GM18907 (cell line): ENCODE results near the gene FAM210A.
A peak's percentile ranks its signal among the peaks of the same experiment; 100 is the strongest.

Experiments used
- ATAC-seq: cut with Tn5 transposase; IDR thresholded peaks from one replicate; pipeline ENCODE4 v1.9.1; 2021; ENCODE audit warnings: mild to moderate bottlenecking, moderate library complexity; ENCODE audit not compliant: unreplicated experiment

FAM210A gene

DNA sequence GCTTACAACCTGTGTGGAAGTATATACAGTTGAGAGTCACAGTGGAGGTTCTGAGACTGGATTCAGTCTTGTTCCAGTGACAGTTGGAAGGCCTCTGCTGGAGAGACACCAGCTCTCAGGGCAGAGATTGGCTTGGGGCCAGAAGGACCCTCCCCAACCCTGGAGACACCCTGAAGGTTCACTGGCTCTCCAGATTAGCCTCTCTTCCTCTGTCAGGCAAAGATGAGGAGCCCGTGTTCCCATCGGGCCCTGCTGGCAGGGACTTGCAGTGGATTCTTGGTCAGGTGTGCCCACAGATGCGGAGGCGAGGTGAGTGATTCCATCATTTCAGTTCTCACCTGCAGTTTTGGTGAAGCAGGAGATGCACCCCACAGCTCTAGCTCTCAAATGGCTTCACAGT lies 78.6 kb downstream of the FAM210A start:
- no peak for ATAC-seq

DNA sequence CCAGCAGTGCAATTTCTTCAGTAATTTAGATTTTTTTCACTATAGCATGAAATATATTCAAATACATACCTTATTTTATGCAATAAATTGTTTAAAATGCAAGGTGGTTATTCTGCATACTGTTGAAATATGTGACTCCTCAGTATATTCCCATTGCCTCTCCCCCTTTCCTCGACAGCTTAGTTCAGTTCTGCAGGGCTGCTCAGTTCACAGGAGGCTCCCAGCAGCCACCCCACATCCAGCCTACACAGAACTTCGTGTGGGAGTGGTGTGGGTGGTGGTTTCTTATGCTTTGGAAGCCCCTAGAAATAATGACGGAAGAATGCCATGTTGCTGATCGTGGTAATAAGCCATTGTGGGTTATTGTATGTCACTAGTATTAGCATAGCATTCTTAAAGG lies 79.7 kb downstream of the FAM210A start:
- no peak for ATAC-seq

DNA sequence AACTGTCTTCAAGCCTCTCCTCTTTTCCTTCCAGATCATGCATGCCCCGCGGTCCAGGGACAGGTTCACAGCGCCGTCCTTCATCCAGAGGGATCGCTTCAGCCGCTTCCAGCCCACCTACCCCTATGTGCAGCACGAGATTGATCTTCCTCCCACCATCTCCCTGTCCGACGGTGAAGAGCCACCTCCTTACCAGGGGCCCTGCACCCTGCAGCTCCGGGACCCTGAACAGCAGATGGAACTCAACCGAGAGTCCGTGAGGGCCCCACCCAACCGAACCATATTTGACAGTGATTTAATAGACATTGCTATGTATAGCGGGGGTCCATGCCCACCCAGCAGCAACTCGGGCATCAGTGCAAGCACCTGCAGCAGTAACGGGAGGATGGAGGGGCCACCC lies 81.3 kb downstream of the FAM210A start:
- no peak for ATAC-seq

DNA sequence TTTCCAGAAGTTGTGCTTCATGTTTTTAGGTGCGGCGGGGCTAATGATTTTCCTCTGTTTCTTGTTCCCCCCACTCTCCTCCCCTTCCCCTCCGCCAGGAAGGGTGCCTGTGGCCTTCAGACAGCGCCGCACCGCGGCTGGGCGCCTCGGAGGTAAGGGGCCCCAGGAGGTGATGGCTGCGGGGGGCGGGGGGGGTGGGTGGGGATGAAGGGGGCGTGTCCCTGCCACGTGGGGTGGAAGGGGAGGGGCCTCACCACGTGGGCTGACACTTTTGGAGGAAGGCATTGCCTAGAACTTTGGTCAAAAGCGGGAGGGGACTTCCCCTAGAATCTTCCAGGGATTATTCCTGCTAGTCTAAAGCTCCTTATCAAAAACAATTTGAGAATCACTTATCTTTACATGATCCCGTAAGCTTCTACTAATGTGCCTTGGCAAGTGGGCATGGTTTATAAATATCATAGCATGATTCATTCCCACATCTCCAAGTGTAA lies 83.1 kb downstream of the FAM210A start:
- ATAC-seq = no peak

DNA sequence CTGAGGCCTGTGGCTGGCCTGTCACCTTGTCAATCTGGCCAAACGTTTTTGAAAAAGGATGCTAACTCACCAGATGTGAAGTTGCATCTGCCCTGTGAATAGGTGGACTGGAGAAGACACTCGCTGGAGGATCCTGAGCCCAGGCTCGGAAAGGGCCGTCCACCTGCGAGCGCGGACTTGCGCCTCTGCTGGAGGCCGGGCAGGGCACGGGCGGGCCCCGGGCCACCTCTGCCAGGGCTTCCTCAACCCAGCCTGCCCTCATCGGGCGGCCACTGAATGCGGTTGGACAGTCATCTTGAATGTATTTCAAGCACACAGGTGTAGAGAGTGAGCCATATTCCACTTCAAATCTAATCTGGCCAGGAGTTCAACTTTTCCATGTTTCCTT lies 83.9 kb downstream of the FAM210A start:
- ATAC-seq = no peak

DNA sequence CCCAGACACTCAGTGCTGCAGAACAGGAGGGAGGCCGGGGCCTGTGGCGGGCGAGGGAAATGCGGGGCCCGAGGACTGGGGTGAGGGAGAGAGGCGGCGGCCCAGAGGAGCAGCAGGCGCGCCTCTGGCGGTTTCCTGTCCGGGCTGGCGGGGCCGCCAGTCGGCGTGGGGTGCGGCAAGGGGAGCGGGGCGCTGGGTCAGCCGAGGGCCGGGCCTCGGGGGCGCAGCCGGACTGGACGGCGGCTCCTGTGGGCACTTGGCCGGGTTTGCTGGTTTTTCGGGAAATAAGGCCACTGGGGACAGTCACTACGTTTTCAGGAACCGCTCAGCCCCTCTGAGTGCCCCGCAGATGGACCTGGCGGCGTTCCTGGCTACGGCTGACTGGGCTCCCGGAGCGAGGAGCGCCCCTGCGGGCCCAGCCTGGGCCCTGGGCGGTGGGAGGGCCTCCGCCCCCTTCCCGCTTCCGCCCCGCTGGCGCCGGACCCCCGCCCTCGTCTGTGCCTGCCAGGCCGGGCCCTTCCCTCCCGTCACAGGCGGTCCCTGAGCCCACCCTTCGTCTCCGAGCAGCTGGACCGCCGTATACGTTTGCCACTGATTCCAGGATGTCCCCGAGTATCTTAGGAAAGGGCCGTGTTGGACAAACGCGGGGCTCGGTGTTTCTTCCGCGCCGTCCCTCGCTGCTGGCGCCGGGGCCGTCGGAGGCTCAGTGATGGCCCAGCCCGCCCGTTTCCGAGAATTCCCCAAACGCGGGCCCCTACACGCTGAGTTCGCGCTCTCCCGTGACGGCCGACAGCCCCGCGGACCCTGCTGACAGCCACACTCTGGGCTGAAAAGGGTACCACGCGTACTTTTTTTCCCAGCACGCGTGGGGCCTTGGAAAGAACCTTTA lies 84.6 kb downstream of the FAM210A start:
- no peak for ATAC-seq

DNA sequence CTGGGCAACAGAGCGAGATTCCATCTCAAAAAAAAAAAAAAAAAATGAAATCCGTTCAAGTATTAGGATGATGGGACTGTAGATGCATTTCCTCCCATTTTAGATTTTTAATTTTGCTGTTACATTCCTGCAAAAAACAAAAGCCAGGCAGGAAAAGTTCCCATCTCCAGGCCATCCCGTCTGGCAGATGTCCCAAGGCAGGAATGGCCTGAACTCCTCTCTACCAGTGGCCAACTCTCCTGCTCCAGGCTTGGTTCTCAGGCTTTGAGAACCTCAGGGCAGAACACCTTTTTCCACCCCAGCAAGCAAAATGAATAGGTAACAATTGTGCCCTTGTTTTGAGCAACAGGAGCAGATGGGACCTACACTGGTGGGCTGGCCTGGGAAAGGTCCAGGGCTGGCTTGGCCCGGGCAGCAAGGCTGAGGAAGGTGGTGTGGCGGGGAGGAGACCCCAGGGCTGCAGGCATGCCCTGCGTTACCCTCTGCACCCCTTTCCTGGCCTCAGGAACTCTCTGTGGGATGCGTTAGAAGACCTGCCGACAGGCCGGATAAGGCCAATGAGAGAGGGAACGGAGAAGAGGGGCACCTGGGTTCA lies 86.0 kb downstream of the FAM210A start:
- ATAC-seq = no peak

DNA sequence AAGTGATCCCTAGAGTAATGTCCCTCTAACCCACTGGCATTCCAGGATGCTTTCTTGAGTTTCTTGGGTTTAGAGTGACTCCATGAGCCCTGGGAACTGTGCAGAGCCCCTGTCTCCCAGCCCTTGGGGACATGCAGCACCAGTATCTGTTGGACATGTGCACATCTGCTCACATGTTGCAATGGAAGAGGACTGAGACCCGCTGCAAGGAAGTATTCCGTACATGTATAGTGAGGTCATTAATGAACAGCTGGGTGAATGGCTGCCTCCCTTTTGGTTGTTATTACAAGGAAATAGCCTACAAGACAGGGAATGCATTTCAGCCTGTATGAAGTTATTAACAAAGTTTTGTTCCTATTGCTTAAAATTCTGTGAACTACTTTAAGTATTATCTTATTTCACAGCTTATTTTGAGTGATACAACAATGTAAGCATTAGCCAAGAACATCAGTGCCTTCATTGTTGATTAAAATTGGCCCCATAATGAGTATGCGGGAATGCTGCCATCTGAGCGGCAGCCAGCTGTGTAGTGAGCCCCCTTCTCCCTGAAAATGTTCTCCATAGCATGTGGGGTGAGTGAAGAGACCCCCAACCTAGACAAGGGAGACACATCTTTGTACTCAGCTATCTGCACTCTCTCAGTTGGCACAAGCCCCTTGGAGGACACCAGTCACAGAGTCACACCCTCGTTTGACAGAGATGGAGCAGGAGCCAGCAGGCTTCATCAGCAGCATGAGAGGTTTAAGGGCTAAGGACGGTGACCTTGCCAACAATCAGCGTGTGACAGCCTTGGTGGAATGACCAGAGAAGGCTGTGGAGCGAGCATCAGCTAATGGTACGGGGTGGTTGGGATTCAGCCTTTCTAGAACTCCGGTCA lies 87.4 kb downstream of the FAM210A start:
- no peak for ATAC-seq

DNA sequence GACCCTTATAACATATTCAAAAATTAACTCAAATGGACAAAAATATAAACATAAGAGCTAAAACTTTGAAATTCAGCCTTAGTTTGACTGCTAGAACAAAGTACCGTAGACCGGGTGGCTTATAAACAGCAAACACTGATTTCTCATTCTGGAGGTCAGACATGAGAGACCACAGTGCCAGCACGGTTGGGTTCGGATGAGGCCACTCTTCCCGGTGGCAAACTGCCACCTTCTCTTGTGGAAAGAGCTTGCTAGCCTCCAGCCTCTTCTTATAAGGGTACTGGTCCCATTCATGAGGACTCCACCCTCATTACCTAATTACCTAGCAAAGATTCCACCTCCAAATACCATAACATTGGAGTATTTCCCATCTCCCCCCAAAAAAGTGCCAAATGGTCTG lies 91.3 kb downstream of the FAM210A start:
- ATAC-seq = no peak

DNA sequence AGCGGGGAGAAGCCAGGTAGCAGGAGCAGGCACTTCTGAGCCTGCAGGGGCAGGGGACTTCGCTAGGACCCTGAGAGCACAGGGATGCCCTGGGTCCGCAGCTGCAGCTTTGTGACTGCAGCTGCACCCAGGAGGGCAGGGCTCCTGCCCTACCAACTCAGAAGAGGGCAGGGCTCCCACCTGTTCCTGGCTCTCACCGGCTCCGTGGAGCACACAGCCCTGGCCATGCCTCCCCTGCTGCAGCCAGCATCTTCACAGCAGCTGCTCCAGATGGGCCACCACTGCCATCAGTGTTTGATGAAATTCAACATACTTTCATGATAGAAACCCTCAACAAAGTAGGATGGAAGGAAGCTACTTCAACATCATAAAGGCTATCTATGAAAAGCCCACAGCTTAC lies 92.7 kb downstream of the FAM210A start:
- ATAC-seq = no peak

DNA sequence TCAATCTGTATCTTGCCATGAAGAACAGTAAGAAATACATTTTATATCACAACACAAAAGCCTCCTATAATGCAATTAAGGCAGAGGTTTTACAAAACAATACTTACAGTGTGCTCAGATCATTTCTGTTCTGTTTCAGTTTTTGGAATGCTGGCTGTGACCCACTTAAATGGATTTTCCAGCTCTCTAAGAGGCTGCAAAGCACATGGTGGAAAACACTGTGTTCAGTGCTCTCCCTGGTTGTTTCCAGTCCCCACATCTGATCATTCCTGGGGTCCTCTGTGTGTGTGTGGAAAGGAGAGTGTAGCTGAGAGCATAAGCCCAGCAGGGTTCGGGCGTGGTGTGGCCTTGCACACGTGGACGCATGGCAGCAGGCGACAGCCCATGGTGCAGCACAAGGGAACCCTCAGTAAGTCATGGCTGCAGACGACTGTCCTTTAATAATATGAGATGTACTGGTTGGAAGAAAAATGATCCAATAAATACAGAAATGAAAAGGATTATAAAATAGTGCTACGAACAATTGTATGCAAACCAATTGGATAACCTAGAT lies 95.6 kb downstream of the FAM210A start:
- ATAC-seq = no peak

DNA sequence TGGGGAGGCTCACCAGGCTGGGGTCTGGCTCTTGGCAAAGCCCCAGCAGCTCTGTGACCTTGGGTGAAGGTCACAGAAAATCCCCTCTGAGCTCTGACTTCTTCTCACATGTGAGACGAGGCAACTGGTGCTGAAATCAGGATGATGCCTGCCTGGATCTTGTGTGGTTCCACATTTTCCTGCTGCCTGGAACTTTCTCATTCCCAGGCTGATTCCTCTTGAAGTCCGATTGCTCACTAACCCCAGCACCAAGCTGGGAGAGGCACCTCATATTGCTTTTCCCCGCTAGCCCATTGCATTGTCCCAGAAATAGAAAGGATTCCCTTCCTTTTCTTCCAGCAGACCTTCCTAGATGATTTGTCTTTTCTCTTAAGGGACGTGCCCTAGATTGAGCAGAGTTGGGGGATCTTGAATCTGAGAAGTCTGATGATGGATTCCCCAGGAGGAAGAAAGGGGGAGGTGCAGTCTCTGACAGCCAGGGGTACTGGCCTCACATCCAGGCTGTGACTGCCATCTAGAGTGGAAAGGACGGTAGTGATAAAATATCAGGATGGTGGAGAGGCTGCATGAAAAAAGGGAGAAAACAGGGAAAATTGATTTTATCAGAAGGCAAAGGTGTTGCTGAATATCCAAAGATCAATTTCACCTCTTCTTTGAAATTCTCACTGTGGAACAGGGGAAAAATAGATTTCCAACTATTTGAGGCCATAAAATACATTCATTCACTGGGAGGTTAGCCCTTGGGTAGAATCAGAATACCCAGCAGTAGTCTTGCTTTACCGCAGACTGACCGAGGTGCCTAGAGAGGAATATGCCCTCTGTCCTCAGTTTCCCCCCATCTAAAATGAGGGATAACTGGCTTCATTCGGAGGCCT lies 96.3 kb downstream of the FAM210A start:
- peak; percentile 84 for ATAC-seq

DNA sequence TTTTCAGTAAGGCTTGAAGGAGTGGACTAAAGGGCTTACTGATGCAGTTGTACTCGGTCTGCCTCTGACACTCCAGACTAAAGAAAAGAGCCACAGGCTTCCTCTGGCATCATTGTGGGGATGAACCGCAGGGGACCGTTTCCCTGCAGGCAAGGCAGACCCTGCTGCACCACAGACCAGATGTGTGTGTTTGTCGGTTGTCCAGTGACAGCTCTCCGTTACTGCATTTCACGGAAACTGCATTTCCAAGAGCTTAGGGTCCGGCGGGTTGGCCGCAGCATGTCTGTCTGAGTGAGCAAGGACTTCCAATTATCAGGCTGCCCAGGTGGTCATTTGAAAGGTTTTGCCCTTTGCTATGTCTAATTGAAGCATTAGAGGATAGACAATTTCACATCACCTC lies 98.1 kb downstream of the FAM210A start:
- ATAC-seq = no peak

DNA sequence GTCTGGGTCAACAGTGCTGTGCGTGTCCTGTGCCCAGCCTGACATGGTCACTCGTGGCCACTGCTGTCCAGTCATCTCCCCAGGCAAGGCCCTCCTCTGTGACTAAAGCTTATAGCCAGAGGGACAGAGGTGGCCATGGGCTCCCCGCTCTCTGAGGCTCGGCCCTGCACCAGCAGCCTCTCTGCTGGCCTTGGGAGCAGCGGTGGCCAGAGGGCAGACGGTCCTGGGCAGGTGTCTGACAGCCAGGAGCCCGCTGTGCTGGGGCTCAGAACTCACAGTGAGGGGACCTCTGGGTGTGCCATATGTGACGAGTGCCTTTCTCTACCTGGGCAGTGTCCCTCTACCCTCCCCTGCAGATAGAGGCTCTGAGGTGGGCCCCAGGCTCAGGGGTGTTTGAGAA lies 98.7 kb downstream of the FAM210A start:
- ATAC-seq = no peak

DNA sequence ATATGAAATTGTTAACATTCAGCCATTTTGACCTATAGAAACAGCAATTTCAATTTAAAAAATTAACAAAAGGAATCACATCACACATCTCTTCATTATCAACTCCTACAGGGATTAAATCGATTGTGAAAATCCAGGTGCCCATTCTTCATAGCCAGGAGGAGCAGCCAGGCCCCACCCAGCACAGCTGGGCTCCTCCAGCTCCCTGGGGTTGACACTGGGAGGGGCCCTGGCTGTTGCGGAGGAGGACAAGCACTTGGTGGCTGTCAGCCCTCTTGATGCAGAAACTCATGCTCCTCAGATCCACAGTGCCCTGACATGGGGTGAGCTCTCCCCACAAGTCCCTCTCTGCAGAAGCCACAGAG lies 99.8 kb downstream of the FAM210A start:
- ATAC-seq = no peak

DNA sequence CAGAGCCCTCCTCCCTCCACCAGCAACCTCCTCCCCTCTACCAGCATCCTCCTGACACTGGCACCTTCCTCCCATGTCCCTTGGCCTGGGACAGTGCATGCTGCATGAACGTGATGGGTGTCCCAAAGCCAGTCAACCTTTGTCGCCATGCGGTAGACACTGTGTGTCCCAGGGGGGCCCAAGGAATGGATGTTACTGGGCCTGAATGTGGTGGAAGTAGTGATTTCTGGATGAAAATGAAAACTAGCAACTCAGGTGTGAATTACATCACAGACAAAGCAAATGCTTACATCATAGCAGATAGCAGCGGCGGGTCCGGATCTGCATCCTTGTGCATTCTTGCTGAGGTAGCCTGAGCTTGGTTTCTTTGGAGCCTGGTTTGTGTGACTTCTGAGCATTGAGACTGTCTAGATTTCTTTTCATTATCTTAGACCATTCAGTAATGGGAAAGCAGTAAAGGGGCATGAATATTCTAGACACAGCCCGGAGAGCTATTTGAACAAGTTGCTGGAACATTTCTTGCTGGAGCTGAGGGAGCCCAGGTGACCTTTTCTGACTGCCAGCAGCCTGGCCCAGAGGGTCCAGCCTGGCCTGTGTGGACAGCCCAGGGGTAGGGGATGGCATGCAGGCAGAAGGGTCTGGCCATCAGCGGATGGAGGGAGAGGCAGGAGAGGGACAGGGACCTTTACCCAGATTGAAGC lies 100.4 kb downstream of the FAM210A start:
- ATAC-seq = no peak

DNA sequence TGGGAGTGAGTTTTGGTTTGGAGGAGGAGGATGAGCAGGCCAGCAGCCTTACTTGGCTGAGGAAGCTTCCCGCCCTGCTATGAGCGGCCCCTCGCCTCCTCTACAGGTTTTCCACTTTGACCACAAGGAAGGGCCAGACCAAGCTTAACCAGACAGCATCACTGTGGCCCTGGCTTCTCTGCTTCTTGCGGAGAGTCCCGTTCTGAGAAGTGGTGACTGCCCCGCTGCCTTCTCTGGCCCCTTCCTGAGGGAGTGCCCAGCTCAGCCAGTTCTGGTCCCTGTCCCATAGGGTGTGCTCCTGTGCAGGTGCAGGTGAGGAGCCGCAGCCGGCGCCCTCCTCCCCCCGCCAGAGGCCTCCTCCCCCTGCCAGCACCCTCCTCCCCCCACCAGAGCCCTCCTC lies 101.0 kb downstream of the FAM210A start:
- no peak for ATAC-seq

DNA sequence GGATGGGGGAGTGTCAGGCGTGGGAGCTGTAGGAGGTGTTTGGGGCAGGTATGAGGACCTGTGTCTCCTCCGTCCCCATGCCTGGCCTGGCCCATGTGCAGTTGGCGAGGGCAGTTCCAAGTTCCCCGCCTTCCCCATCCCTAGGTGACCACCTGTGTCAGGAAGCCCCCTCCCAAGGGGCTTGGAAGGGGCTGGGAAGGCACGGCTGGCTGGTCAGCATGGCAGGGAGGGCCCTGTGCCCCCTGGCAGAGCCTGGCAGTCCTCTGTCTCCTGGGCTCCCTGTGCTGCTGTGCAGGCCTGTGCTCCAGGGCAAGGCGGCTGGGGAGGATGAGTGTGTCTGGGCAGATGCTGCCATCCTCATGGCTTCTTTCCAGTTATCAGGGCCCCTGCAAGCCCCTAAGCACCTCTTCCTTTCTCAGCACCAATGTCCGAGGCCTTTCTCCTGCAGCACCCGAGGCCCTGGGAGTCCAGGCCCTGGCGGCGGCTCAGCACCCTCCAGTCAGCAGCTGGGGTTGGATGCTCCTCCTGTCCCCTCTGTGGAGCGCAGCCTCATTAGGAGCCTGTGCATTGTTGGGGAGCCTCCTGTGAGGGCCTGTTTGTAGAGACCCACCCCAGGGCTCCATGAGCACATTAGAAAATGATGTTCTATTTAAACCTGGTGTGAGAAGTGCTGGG lies 101.7 kb downstream of the FAM210A start:
- ATAC-seq = no peak

DNA sequence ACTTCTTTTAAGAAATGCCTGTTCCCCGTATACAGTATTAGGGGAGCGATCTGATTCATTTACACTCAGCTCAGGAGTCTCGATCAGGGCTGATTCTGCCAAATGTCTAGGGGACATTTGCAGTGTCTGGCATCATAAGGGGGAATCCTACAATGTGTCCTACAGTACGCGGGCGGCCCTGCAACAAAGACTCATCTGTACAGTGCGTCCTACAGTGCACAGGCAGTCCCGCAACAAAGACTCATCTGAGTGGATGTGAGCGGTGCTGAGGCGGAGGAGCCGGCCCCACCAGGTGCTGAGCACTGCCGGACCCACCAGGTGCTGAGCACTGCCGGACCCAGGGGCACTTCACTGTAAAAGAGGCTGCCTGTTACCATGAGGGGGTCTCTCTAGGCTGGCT lies 102.5 kb downstream of the FAM210A start:
- no peak for ATAC-seq
